ENCODE data around the gene USP31. TPM values are rescaled to one million over a fixed set of nuclear protein-coding genes. Genes with fewer than 3 reads are reported as not detected.
A peak's percentile ranks its signal among the peaks of the same experiment; 100 is the strongest.

USP31 gene
- total RNA-seq, 1 experiment from 2014 or later = 26.9 TPM

- ChIA-PET CTCF (no interaction called here), POLR2A (interaction anchor here (0.6 kb wide), 1 partner anchor 1343 kb away, joined by 3 read pairs; no protein-coding TSS in a partner anchor)
- TF ChIP-seq, protein P1, sequence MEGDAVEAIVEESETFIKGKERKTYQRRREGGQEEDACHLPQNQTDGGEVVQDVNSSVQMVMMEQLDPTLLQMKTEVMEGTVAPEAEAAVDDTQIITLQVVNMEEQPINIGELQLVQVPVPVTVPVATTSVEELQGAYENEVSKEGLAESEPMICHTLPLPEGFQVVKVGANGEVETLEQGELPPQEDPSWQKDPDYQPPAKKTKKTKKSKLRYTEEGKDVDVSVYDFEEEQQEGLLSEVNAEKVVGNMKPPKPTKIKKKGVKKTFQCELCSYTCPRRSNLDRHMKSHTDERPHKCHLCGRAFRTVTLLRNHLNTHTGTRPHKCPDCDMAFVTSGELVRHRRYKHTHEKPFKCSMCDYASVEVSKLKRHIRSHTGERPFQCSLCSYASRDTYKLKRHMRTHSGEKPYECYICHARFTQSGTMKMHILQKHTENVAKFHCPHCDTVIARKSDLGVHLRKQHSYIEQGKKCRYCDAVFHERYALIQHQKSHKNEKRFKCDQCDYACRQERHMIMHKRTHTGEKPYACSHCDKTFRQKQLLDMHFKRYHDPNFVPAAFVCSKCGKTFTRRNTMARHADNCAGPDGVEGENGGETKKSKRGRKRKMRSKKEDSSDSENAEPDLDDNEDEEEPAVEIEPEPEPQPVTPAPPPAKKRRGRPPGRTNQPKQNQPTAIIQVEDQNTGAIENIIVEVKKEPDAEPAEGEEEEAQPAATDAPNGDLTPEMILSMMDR (IDR thresholded peaks at IDR 0.05; ENCODE audit: unreplicated experiment) = no peak
- H3K27ac Mint-ChIP-seq (ENCODE audit: low read depth, unreplicated experiment) = no peak overlapping the region
- H3K27me3 Mint-ChIP-seq (ENCODE audit: insufficient read depth, unreplicated experiment) = peaks cover 71% of the 10 kb centered on the region
- H3K4me1 Mint-ChIP-seq (ENCODE audit: insufficient read depth, unreplicated experiment) = peaks cover 6% of the 10 kb centered on the region
- H3K36me3 Mint-ChIP-seq (ENCODE audit: insufficient read depth, unreplicated experiment) = peaks cover 7% of the 10 kb centered on the region
- intact Hi-C loops (cut with micrococcal nuclease) = no loop called here
- BruUV-seq (replicated peaks) = no TSS peak
- no peak overlapping the region for H3K4me3 Mint-ChIP-seq (ENCODE audit: unreplicated experiment)
- peaks cover under 1% of the 10 kb centered on the region for H3K9me3 Mint-ChIP-seq (ENCODE audit: unreplicated experiment)
- DNase-seq (ENCODE audit: unreplicated experiment) = no peak
Observed at GRCh38 chr16:23051587-23051986, 97.7 kb downstream of the USP31 start.

DNA sequence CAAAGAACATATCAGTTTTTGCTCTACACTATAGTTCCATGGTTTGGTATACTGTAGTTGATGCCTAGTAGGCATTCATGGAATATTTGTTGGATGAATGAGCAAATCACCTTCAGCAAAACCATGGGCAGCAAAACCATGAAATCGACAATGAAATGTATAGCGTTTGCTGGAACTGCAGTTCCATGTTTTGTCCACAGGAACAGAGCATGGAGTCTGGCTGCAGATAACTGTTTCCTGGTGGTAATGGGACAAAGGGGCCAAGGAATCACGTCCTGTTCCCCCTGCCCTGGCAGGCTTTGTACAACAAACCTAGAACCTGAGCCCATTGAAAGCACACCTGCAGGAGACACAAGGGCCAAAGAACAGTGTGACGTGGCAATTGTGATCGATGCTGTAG, 101.1 kb downstream of the USP31 start:
- Mint-ChIP-seq H3K27me3 (ENCODE audit: insufficient read depth, unreplicated experiment) (peaks cover 87% of the 10 kb centered on the region), H3K27ac (ENCODE audit: low read depth, unreplicated experiment) (no peak overlapping the region), H3K9me3 (ENCODE audit: unreplicated experiment) (no peaks in the 10 kb centered on the region), H3K4me1 (ENCODE audit: insufficient read depth, unreplicated experiment) (no peaks in the 10 kb centered on the region), H3K4me3 (ENCODE audit: unreplicated experiment) (no peak overlapping the region), H3K36me3 (ENCODE audit: insufficient read depth, unreplicated experiment) (peaks cover 13% of the 10 kb centered on the region)
- TF ChIP-seq, protein P1 (IDR thresholded peaks at IDR 0.05; ENCODE audit: unreplicated experiment) = no peak
- ChIA-PET CTCF (interaction anchor here (0.8 kb wide), 1 partner anchor 12 kb away, joined by 4 read pairs; no protein-coding TSS in a partner anchor), POLR2A (interaction anchor here (0.7 kb wide), 1 partner anchor 8 kb away, joined by 3 read pairs; no protein-coding TSS in a partner anchor)
- intact Hi-C loops (cut with micrococcal nuclease) = no loop called here
- BruUV-seq (replicated peaks) = no TSS peak
- no peak for DNase-seq (ENCODE audit: unreplicated experiment)

GRCh38 chr16:23045025-23045424, 104.2 kb downstream of the USP31 start:
- ChIA-PET POLR2A (interaction anchor here (0.6 kb wide), 1 partner anchor 42 kb away, joined by 3 read pairs; no protein-coding TSS in a partner anchor), CTCF (interaction anchor here (0.6 kb wide), 1 partner anchor 37 kb away, joined by 3 read pairs; no protein-coding TSS in a partner anchor)
- no peak for DNase-seq (ENCODE audit: unreplicated experiment)
- H3K27me3 Mint-ChIP-seq (ENCODE audit: insufficient read depth, unreplicated experiment) = peaks cover 76% of the 10 kb centered on the region
- H3K27ac Mint-ChIP-seq (ENCODE audit: low read depth, unreplicated experiment) = no peak overlapping the region
- H3K4me1 Mint-ChIP-seq (ENCODE audit: insufficient read depth, unreplicated experiment) = no peaks in the 10 kb centered on the region
- BruUV-seq (replicated peaks) = no TSS peak
- TF ChIP-seq, protein P1 (IDR thresholded peaks at IDR 0.05; ENCODE audit: unreplicated experiment) = no peak
- H3K9me3 Mint-ChIP-seq (ENCODE audit: unreplicated experiment) = no peaks in the 10 kb centered on the region
- intact Hi-C loops (cut with micrococcal nuclease) = no loop called here
- H3K4me3 Mint-ChIP-seq (ENCODE audit: unreplicated experiment) = no peak overlapping the region
- peaks cover 6% of the 10 kb centered on the region for H3K36me3 Mint-ChIP-seq (ENCODE audit: insufficient read depth, unreplicated experiment)

- no peak overlapping the region for H3K4me3 Mint-ChIP-seq (ENCODE audit: unreplicated experiment)
- peaks cover 6% of the 10 kb centered on the region for H3K36me3 Mint-ChIP-seq (ENCODE audit: insufficient read depth, unreplicated experiment)
- CTCF ChIA-PET = interaction anchor here (0.6 kb wide), 1 partner anchor 402 kb away, joined by 3 read pairs; no protein-coding TSS in a partner anchor
- intact Hi-C loops (cut with micrococcal nuclease) = no loop called here
- BruUV-seq (replicated peaks) = no TSS peak
- TF ChIP-seq, protein P1 (IDR thresholded peaks at IDR 0.05; ENCODE audit: unreplicated experiment) = no peak
- POLR2A ChIA-PET = no interaction called here
- H3K9me3 Mint-ChIP-seq (ENCODE audit: unreplicated experiment) = no peaks in the 10 kb centered on the region
- H3K27ac Mint-ChIP-seq (ENCODE audit: low read depth, unreplicated experiment) = no peak overlapping the region
- DNase-seq (ENCODE audit: unreplicated experiment) = peak; percentile 57
- peaks cover 38% of the 10 kb centered on the region for H3K27me3 Mint-ChIP-seq (ENCODE audit: insufficient read depth, unreplicated experiment)
- no peaks in the 10 kb centered on the region for H3K4me1 Mint-ChIP-seq (ENCODE audit: insufficient read depth, unreplicated experiment)
Observed at GRCh38 chr16:23040246-23040645, 109.0 kb downstream of the USP31 start.
